HG02588 (cell line): ENCODE measurements around the gene VIM.
"Not testable (repeated sequence)": the region's sequence is repeated elsewhere in the genome, so short reads cannot be mapped to it uniquely, and the experiment has no call there.

Experiments
- ATAC-seq: cut with Tn5 transposase; IDR thresholded peaks from one replicate; pipeline ENCODE4 v1.9.1; 2021; ENCODE audit warnings: mild to moderate bottlenecking, moderate library complexity; ENCODE audit not compliant: unreplicated experiment

Gene VIM

GRCh38 chr10:17250736-17251135, 22.7 kb downstream of the VIM start:
- ATAC-seq, result no peak

DNA sequence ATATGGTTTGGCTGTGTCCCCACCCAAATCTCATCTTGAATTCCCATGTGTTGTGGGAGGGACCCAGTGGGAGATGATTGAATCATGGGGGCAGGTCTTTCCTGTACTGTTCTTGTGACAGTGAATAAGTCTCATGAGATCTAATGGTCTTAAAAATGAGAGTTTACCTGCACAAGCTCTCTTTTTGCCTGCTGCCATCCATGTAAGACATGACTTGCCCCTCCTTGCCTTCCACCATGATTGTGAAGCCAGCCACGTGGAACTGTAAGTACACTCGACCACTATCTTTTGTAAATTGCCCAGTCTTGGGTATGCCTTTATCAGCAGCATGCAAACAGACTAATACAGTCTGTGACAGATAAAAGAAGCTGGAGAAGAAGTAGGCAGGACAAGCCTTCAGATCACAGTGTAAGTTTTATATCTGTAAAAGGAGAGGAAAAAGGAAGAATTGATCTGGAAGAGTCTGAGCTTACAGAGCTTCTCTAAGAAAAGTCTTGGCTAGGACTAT, 26.6 kb downstream of the VIM start:
- ATAC-seq, result not testable (repeated sequence)

DNA sequence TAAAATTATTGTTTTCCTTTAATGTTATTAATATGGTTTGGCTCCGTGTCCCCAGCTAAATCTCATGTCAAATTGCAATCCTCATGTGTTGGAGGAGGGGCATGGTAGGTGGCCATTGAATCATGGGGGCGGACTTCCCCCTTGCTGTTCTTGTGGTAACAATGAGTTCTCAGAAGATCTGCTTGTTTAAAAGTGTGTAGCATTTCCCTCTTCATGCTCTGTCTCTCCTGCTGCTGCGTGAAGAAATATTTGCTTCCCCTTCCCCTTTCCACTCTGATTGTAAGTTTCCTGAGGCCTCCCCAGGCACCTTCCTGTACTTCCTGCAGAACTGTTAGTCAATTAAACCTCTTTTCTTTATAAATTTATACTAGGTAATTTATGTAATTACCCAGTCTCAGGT, 27.5 kb downstream of the VIM start:
- no peak for ATAC-seq

DNA sequence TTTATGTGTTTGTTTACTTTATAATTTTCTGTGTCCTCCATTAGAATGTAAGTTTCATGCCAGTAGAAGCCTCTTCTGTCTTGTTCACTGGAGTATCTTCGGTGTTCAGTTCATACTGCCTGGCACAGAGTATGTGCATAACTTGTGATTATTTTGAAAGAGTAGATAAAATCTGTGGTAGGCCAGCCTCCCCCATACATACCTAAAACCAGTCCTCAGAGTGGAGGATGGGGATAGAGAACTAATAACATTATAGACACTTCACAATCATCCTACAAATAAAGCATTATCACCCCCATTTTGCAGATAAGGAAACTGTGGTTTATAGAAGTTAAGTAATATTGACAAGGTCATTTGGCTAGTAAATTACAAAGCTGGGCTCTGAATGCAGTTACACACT, 28.0 kb downstream of the VIM start:
- ATAC-seq, result no peak

DNA sequence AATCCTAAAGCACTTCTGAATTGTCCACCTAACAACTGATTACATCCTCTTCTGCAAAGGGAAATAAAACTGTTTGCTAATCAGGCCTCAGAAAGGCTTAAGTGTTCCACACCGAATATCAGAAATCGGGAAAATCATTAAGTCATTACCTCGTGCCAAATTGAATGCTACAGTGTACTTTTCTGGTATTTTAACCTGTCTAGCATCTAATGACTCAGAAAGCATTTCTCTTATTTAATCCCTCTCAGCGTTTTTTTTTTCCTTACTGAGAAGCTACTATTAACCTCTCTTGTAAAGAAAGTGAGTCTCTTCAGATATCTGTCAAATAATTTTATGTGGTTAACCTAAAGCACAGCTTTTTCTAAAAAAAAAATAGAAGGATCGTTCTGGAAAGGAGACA, 28.6 kb downstream of the VIM start:
- ATAC-seq, result no peak

DNA sequence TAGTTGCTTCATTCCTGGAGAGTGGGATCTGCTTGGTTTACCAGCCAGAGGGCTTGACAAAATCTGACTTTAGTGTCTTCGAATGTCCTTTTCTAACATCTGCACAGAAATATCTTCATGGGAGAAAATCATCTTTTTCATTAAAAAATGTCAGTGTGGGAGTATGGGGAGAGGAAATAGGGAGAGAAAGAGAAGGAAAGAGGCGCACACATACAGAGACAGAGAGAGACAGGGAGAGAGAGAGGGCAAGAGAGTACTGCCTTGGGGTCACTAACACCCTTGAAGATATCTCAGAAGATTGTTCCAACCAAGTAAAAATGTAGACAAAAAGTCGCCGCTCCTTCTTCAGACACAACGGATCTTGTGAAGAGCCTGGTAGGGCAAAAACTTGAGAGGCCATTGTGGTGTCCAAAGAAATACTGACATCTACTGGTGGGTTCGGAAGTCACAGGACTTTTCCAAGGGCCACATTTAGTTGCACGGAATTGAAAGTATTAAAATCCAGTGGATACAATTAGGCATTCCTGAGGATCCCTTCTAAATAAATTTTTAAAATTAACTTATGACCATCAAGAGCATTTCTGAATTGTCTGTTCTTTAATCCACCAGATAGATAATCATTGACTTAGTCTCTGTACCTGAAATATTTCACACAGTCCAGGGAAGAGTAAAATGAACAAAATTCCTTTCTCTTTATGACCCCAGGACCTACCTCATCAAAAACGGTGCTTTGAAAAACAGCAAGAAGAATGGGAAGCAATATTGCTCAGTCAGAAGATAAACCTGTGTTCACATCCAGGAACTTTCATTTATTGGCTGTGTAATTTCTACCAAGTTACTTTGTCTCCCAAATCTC, 29.7 kb downstream of the VIM start:
- ATAC-seq, result peak; percentile 66

DNA sequence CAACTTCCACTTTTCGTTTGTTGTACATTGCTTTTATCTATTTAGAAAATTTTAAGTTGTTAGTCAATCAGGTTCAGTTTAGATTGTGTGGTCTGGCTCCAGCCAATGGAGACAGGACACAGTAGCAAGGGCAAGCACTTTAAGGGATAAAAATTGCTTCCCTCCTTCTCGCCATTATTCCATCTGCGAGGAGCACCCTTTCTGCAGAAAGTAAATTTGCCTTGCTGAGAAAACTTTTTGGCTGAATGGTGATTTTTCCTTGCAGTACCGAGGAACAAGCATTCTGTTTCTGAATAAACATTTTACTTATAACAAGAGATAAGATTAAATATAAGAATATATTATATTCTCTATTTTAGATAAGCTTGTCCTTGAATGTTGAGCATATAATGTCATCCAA, 34.5 kb downstream of the VIM start:
- ATAC-seq, result no peak

DNA sequence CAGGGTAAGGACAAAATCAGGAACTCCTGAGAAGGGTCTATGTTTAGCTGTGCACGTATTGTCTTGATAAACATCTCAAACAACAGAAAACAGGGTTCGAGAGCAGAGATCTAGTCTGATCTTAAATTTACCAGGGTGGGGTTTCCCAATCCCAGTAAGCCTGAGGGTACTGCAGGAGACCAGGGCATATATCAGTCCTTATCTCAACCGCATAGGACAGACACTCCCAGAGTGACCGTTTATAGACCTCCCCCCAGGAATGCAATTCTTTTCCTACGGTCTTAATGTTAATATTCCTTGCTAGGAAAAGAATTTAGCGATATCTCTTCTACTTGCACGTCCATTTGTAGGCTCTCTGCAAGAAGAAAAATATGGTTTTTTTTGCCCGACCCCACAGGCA, 35.5 kb downstream of the VIM start:
- no peak for ATAC-seq

GRCh38 chr10:17265468-17265867, 37.4 kb downstream of the VIM start:
- ATAC-seq, result no peak

GRCh38 chr10:17266549-17266948, 38.5 kb downstream of the VIM start:
- ATAC-seq, result not testable (repeated sequence)

- no peak for ATAC-seq
These were observed 44.6 kb downstream of the VIM start for GRCh38 chr10:17272648-17273047.

- ATAC-seq, result no peak
These were observed 45.4 kb downstream of the VIM start for GRCh38 chr10:17273403-17273802.

- ATAC-seq, result no peak
These were observed 48.8 kb downstream of the VIM start for GRCh38 chr10:17276756-17277424.

- no peak for ATAC-seq
These were observed 50.7 kb downstream of the VIM start for GRCh38 chr10:17278607-17279240.

GRCh38 chr10:17282311-17282710, 54.3 kb downstream of the VIM start:
- no peak for ATAC-seq

- ATAC-seq, result no peak
These were observed 58.8 kb downstream of the VIM start for GRCh38 chr10:17286562-17287550.
